Choroid plexus epithelial cell (primary cell): ENCODE data around the gene IGLL5.

Experiments
- DNase-seq: peaks from one replicate; pipeline ENCODE4 v3.0.0-alpha.2; 2010; ENCODE audit warnings: low read depth
- H3K4me3 ChIP-seq: 2 replicates; pipeline ENCODE4 v1.5.1; 2011; ENCODE audit warnings: low read depth, mild to moderate bottlenecking, control low read depth, low read length, moderate library complexity
- CTCF ChIP-seq: conservative IDR thresholded peaks from 2 replicates; pipeline ENCODE4 v1.5.1; 2011; ENCODE audit warnings: low read depth, mild to moderate bottlenecking, control low read depth, inconsistent platforms, low read length, moderate library complexity

Gene IGLL5

GRCh38 chr22:22928666-22929380 is 41.2 kb downstream of the IGLL5 start:
- DNase-seq: peak; percentile 5
- no peak for TF ChIP-seq CTCF

GRCh38 chr22:22929381-22930221 is 42.0 kb downstream of the IGLL5 start:
- H3K4me3 ChIP-seq: no peak overlapping the region
- DNase-seq: no peak
- TF ChIP-seq CTCF: no peak

More at GRCh38 chr22:22928666-22929380, 41.2 kb downstream of the IGLL5 start:
- H3K4me3 ChIP-seq: no peak overlapping the region

GRCh38 chr22:22930222-22930497 is 42.5 kb downstream of the IGLL5 start:
- H3K4me3 ChIP-seq: no peak overlapping the region
- DNase-seq: no peak
- TF ChIP-seq CTCF: no peak

GRCh38 chr22:22930571-22931556 is 43.2 kb downstream of the IGLL5 start:
- no peak for TF ChIP-seq CTCF

GRCh38 chr22:22931557-22932270 is 44.1 kb downstream of the IGLL5 start:
- no peak for DNase-seq
- TF ChIP-seq CTCF: no peak
- H3K4me3 ChIP-seq: no peak overlapping the region

More at GRCh38 chr22:22930571-22931556, 43.2 kb downstream of the IGLL5 start:
- DNase-seq: no peak
- H3K4me3 ChIP-seq: no peak overlapping the region

- TF ChIP-seq CTCF: no peak
- H3K4me3 ChIP-seq: no peak overlapping the region
- DNase-seq: no peak
These were observed 44.9 kb downstream of the IGLL5 start for GRCh38 chr22:22932512-22932941.
